GM12874 (cell line): ENCODE results near the gene PIP5K1C.

Experiments used
- CTCF ChIP-seq: IDR thresholded peaks from 2 replicates; pipeline ENCODE4 v1.5.1; 2011; ENCODE audit warnings: low read depth, mild to moderate bottlenecking, control low read depth, low read length, moderate library complexity; ENCODE audit not compliant: insufficient read depth

The PIP5K1C gene

GRCh38 chr19:3691372-3691716, 8.9 kb downstream of the PIP5K1C start:
- TF ChIP-seq CTCF: no peak

GRCh38 chr19:3690551-3691371, 9.5 kb downstream of the PIP5K1C start:
- no peak for TF ChIP-seq CTCF

GRCh38 chr19:3687774-3688706, 12.2 kb downstream of the PIP5K1C start:
- 0 out of 2 replicates have a peak, but pooled peaks have one; percentile 5 for TF ChIP-seq CTCF

GRCh38 chr19:3687393-3687773, 12.9 kb downstream of the PIP5K1C start:
- TF ChIP-seq CTCF: no peak

- no peak for TF ChIP-seq CTCF
Observed at GRCh38 chr19:3684817-3685410, 15.4 kb downstream of the PIP5K1C start.

GRCh38 chr19:3684054-3684816, 16.0 kb downstream of the PIP5K1C start:
- no peak for TF ChIP-seq CTCF
